Activated naive CD8-positive, alpha-beta T cell (primary cell): ENCODE results near the gene SYF2.

Experiments used
- H3K27ac Mint-ChIP-seq: one replicate; pipeline ENCODE4 v1.8.0; 2021; ENCODE audit warnings: mixed read lengths
- H3K27me3 Mint-ChIP-seq: one replicate; pipeline ENCODE4 v1.8.0; 2021; ENCODE audit warnings: mixed read lengths
- H3K36me3 Mint-ChIP-seq: one replicate; pipeline ENCODE4 v1.8.0; 2021; ENCODE audit warnings: mixed read lengths
- H3K4me1 Mint-ChIP-seq: one replicate; pipeline ENCODE4 v1.8.0; 2021; ENCODE audit warnings: low read depth, mixed read lengths
- H3K4me3 Mint-ChIP-seq: one replicate; pipeline ENCODE4 v1.8.0; 2021; ENCODE audit warnings: mild to moderate bottlenecking, mixed read lengths
- H3K9me3 Mint-ChIP-seq: one replicate; pipeline ENCODE4 v1.8.0; 2021; ENCODE audit warnings: low read depth, mixed read lengths

The SYF2 gene

DNA sequence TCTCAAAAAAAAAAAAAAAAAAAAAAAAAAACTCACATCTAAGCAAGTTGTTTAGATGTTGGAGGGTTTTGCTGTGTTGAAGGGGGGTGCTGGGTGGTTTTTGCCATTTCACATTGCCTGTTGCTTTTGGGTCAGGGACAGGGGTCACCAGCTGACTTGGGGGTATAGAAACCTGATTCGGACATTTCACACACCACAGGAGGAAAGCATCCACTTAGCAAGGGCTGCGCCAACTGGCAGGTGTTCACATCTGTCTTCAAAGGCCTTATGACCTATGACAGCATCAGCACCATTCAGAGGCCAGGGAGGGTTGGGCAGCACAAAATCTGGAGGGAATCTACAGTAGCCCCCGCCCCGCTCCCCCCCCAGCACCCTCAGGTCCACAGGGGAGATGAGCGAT, 45.2 kb downstream of the SYF2 start:
- H3K27me3 Mint-ChIP-seq: no peaks in the 10 kb centered on the region

DNA sequence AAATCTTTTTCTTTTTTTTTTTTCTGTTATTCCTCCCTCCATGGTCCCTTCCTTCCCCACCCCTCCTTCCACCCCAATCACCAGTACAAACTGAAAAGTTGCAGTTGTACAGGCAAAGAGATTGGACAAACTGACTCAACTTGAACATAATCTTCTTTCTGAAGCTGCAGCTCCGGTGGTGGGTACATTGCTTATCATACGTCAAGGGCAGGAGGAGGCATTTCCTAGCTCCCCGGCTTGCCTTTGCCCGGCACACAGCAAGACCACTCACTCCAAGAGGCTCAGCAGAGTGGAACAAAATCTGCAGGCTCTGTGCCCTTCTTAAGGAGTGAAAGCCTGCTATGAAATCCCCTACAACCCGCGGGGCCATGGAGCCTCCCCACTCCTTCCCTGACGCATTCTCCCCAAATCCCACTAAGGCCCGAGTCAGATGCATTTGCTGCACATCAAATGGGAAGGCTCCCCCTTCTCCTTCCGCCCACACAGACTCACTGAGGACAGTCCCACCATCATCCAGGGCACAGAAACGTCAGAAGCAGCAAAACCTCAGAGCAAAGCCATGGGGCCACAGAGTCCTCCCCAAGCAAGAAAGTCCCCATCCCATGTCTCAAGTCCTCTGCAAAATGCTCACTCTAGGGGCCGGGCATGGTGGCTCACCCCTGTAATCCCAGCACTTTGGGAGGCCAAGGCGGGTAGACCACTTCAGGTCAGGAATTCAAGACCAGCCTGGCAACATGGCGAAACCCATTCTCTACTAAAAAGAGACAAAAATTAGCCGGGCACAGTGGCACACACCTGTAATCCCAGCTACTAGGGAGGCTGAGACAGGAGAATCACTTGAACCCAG, 45.9 kb downstream of the SYF2 start:
- Mint-ChIP-seq H3K4me1 (no peaks in the 10 kb centered on the region), H3K27me3 (no peaks in the 10 kb centered on the region), H3K27ac (no peak overlapping the region), H3K36me3 (no peaks in the 10 kb centered on the region), H3K4me3 (no peak overlapping the region), H3K9me3 (no peaks in the 10 kb centered on the region)

More for the DNA sequence above, 45.2 kb downstream of the SYF2 start:
- Mint-ChIP-seq H3K4me1 (no peaks in the 10 kb centered on the region), H3K9me3 (no peaks in the 10 kb centered on the region), H3K27ac (no peak overlapping the region), H3K4me3 (no peak overlapping the region), H3K36me3 (no peaks in the 10 kb centered on the region)

DNA sequence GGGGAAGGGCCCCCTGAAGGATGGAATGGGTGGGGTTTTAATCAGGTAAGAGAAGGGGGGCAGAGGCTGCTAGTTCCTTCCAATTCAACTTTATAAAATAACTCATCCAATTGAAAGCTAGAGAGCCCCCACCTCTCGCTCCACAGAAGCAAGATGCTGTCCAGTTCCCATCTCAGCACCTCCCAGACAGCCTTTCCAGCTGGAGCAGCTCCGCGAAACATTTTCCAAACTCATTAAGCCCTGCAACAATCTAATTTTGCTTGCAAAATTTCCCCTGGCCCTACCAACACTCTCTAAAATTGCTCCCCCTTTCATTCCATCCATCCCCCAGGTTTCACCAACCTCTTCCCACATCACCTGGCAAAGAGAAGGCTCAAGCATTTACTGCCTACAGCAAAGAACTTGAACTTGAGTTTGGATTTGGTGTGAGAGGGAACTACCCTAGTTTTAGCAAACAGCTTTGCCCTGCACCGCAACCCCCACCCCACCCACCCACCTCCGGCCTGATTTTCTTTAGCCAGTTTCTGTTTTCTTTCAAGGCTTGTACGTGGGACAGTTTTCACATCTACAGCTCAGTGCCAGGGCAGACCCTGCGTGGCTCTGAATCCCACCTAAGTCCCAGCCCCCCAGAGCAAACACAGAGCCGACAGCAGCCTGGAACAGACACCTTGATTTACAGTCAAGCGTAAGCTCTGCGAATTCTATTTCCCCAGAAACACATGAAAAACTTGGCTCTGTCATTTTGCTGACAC, 46.7 kb downstream of the SYF2 start:
- no peaks in the 10 kb centered on the region for H3K36me3 Mint-ChIP-seq
- no peak overlapping the region for H3K27ac Mint-ChIP-seq
- H3K27me3 Mint-ChIP-seq: no peaks in the 10 kb centered on the region
- no peak overlapping the region for H3K4me3 Mint-ChIP-seq
- no peaks in the 10 kb centered on the region for H3K9me3 Mint-ChIP-seq
- H3K4me1 Mint-ChIP-seq: no peaks in the 10 kb centered on the region

DNA sequence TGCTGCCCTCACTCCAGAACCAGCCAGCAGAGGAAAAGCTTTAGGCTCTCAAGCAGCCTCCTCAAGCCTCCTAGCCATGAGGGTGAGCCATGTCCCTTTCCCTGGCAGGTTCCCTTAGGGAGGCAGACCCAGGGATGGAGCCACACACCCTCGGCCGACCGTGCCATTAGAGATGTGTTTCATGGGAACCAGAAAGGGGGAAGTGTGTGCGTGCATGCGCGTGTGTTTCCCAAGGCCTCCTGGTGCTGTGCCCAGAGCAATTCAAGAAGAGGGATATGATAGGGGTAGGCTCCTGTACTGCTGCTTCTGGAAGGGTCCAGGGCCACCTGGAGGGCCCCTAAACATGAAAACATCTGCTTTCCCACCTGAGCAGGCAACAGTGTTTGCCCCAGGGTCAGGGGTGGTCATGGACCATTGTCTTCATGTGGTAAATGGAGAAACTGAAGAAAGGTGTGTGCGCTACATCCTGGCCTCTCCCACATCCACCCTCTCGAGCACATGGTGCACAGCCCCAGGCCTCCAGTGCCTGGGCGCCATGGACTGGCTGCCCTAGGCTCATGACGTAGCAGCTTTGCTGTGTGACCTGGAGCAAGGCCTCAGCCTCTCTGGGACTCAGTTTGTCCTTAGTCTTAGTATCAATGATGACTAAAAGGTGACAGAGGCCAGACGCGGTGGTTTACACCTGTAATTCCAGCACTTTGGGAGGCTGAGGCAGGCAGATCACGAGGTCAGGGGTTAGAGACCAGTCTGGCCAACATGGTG, 48.1 kb downstream of the SYF2 start:
- Mint-ChIP-seq H3K4me3 (no peak overlapping the region), H3K4me1 (no peaks in the 10 kb centered on the region), H3K27me3 (no peaks in the 10 kb centered on the region), H3K36me3 (no peaks in the 10 kb centered on the region), H3K9me3 (no peaks in the 10 kb centered on the region), H3K27ac (no peak overlapping the region)

DNA sequence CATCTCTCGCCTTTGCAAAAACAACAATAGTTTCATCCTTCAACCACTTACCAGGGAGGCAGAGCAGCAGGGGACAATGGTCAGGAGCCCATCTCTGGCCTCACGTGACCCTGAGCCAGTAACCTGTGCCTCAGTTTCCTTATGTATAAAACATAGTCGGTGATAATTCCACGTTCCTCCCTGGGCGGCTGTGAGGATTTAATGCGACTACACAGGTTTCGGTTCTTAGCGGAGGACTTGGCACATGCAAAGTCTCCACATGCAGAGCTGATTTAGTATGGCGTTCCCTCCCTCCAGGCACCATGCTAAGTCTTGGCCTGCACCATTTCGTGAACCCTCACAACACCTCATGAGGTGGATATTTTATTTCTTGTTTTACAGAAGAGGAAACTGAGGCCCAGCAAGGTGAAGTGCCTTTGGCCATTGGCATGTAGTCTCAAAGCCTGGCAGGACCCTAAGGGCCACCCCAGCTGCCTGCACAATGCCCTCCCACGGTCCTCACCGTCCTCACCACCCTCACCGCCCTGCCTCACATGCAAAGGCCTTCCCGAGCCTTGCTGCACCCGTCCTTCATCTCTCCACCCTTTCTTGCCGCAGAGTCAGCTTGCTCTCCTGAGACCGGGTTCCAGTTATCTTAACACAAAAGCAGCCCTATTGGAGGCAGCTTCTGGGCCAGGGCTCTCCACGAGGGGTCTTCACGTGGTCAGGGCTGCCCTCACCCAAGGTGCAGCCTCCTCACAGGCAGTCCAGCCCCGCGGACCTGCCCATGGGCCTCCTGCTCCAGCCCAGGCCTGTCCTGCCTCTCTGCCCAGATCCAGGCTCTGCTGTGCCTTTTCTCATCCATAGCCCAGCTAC, 48.9 kb downstream of the SYF2 start:
- no peaks in the 10 kb centered on the region for H3K9me3 Mint-ChIP-seq
- H3K27me3 Mint-ChIP-seq: no peaks in the 10 kb centered on the region
- no peak overlapping the region for H3K27ac Mint-ChIP-seq
- no peak overlapping the region for H3K4me3 Mint-ChIP-seq
- H3K36me3 Mint-ChIP-seq: no peaks in the 10 kb centered on the region
- no peaks in the 10 kb centered on the region for H3K4me1 Mint-ChIP-seq

DNA sequence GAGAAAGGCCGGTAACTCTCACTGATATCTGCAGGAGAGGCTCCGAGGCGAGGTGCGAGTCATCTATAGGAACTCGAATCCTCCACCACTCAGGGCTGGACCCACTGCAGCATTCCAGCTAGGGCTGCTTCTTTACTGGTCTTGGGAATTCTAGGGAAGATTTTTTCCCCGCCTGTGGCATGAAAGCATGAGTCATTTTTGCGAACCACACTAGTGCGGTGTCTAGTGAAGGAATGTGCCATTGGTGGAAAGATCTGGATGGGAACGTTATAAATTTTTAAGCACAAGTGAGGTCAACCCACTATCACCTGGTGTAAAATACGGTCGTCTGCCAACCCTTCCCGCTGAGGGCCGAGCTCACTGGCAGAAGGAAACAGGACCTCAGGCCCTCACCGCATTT, 49.7 kb downstream of the SYF2 start:
- Mint-ChIP-seq H3K9me3 (no peaks in the 10 kb centered on the region), H3K4me3 (no peak overlapping the region), H3K27me3 (no peaks in the 10 kb centered on the region), H3K27ac (no peak overlapping the region), H3K4me1 (no peaks in the 10 kb centered on the region), H3K36me3 (no peaks in the 10 kb centered on the region)

DNA sequence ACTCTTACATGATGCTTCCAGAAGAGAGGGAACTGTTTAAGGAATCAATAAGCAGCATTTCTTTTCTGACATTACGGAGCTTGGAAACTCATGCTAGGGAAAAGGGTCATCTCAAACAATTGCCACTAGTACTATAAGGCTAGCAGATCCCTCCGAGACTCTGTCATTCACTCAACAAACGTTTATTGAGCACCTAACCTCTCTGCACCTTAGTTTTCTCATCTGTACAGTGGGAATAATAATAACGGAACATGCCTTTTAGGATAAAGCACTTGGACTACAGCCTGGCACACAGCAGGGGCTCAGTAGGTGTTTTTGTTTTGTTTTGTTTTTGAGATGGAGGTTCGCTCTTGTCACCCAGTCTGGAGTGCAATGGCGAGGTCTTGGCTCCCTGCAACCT, 51.3 kb downstream of the SYF2 start:
- no peak overlapping the region for H3K4me3 Mint-ChIP-seq
- no peak overlapping the region for H3K27ac Mint-ChIP-seq
- H3K4me1 Mint-ChIP-seq: no peaks in the 10 kb centered on the region
- H3K9me3 Mint-ChIP-seq: peaks cover 8% of the 10 kb centered on the region
- no peaks in the 10 kb centered on the region for H3K27me3 Mint-ChIP-seq
- peaks cover 2% of the 10 kb centered on the region for H3K36me3 Mint-ChIP-seq

DNA sequence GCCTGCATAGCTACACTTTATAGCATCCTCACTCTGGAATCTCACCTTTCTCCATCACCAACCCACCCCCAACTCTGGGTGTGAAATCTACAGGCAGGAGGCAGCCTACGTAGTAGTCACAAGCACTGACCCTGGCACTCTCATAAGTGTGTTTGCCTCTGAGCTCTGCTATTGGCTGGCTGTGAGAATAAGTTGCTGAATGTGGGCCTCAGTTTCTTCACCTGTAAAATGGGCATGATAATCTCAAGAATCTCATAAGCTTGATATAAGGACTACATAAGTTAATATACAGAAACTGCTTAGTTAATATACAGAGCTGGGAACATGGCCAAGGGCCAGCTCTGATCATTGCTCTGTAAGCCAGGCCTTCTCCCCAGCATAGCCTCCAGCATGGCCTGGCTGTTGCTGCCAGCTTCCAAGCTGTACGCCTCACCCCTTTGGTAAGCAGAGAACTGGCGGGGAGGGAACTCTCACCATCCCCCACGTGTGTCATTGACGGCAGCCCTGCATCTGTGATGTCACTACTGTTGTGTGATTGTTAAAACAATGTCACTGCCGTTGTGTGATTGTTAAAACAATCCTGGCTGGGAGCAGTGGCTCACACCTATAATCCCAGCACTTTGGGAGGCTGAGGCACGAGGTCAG, 53.3 kb downstream of the SYF2 start:
- no peak overlapping the region for H3K4me3 Mint-ChIP-seq
- H3K27me3 Mint-ChIP-seq: no peaks in the 10 kb centered on the region
- no peaks in the 10 kb centered on the region for H3K4me1 Mint-ChIP-seq
- H3K36me3 Mint-ChIP-seq: peaks cover 3% of the 10 kb centered on the region
- peaks cover 10% of the 10 kb centered on the region for H3K9me3 Mint-ChIP-seq
- no peak overlapping the region for H3K27ac Mint-ChIP-seq

DNA sequence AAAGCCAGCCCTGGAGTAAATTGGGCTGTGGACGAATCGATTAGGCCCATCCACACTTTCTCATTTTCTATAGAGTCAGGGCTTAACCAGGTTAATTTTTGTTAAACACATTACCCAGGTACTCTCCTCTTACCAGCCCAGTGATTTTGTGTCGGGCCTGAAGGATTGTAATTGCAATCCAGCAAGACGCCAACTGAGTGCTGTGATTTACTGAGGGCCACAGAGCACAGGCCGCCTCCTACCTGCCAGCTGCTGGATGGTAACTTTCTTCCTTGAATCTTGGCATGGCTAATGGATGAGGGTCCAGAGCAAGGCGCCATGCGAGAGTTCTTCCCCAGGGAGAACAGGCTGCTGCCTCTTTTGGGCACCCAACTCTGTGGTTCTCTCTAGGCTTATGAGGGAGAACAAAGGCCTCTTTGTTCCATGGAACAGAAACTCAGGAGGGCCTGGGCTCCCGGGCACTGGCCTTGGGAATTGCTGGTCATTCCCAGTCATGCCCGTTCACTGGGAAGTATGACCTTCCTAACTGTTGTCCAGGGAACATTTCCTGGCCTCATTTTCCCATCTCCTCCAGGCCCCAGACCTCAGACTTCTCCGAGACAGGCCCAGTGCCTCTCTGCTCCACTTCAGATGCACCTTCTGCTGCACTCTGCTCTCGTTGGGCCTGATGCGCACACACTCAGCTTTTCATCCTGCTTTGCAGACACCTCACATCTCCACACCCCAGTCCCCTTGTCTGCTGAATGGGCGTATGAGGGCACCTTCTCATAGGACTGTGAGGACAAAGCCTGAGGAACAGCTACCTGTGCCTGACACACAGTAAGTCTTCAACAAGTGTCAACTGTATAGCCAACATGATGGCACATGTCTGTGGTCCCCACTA, 57.3 kb downstream of the SYF2 start:
- H3K27me3 Mint-ChIP-seq: no peaks in the 10 kb centered on the region
- peaks cover 10% of the 10 kb centered on the region for H3K9me3 Mint-ChIP-seq

DNA sequence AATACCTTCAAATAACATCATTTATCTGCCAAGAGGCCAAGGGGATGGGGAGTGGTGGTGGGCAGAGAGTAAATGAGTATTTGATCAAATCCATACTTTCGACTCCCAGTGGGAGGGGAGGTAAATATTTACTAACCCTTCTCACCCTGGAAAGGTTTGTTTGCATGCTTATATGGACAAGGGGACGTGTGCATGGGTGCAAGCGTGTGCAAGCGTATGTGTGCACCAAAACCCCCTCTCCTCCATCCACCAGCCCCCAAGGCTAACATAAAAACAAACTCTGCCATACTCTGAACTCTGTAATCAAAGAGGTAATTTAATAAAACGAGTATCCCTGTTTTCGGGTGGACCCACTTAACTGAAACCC, 58.0 kb downstream of the SYF2 start:
- no peaks in the 10 kb centered on the region for H3K27me3 Mint-ChIP-seq
- H3K4me3 Mint-ChIP-seq: no peak overlapping the region
- peaks cover 10% of the 10 kb centered on the region for H3K9me3 Mint-ChIP-seq
- H3K36me3 Mint-ChIP-seq: peaks cover 3% of the 10 kb centered on the region
- H3K27ac Mint-ChIP-seq: no peak overlapping the region
- no peaks in the 10 kb centered on the region for H3K4me1 Mint-ChIP-seq

More for the DNA sequence above, 57.3 kb downstream of the SYF2 start:
- Mint-ChIP-seq H3K4me1 (no peaks in the 10 kb centered on the region), H3K4me3 (no peak overlapping the region), H3K27ac (no peak overlapping the region), H3K36me3 (peaks cover 3% of the 10 kb centered on the region)

DNA sequence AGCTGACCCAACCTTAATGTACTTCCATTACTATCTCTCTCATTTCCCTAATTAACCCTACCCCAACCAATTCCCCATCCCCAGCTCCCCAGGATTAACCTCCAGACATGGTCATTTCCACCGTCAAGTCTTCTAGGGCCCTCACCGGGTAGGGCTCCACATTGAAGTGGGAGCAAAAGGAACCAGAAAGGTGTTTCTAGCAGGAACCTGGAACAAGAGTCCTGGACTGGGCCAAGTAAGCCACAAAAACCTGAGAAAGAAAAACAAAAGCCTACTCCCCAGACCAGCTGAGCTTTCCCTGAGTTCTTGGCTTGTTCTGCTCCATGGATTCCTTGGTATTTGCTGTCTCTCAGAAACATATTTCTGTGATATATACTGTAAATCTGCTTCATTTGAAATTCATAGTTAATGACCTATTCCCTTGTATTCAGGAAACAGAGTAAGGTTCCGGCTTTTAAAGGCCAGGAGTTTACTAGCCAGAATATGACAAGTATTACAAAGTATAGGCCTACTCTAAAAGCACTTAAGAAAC, 58.4 kb downstream of the SYF2 start:
- no peak overlapping the region for H3K27ac Mint-ChIP-seq
- no peaks in the 10 kb centered on the region for H3K27me3 Mint-ChIP-seq
- peaks cover 10% of the 10 kb centered on the region for H3K9me3 Mint-ChIP-seq
- H3K4me1 Mint-ChIP-seq: no peaks in the 10 kb centered on the region
- peaks cover 3% of the 10 kb centered on the region for H3K36me3 Mint-ChIP-seq
- no peak overlapping the region for H3K4me3 Mint-ChIP-seq
